OCI-LY3 (cell line): ENCODE measurements around the gene RALY.

Source experiments
- H2AFZ ChIP-seq: fragments of 200-600, 300-600 bp; shearing (Covaris generic); 2 replicates; pipeline ENCODE4 v1.6.0; 2014; ENCODE audit warnings: antibody characterized with exemption, low read depth, low read length
- H3K27ac ChIP-seq: fragments of 200-600, 300-600 bp; sonication (generic); 2 replicates; pipeline ENCODE4 v1.5.1; 2014; ENCODE audit warnings: mild to moderate bottlenecking, low read length, moderate library complexity, mixed read lengths
- H3K27me3 ChIP-seq: fragments of 200-600, 300-600 bp; sonication (generic); 2 replicates; pipeline ENCODE4 v1.6.1; 2014; ENCODE audit warnings: low read depth, low read length, mixed read lengths
- H3K36me3 ChIP-seq: fragments of 200-600, 300-600 bp; sonication (generic); replicated peaks from 2 replicates; pipeline ENCODE3; 2014; ENCODE audit warnings: low read depth, low read length, mixed read lengths
- H3K4me1 ChIP-seq: fragments of 300-600, 200-600 bp; sonication (generic); 2 replicates; pipeline ENCODE4 v1.6.1; 2014; ENCODE audit warnings: low read length, mixed read lengths
- H3K4me2 ChIP-seq: fragments of 200-600, 300-600 bp; sonication (generic); 2 replicates; pipeline ENCODE4 v1.6.1; 2014; ENCODE audit warnings: low read length, mixed read lengths
- H3K4me3 ChIP-seq: fragments of 300-600, 200-600 bp; sonication (generic); 2 replicates; pipeline ENCODE4 v1.5.1; 2014; ENCODE audit warnings: antibody characterized with exemption, mild to moderate bottlenecking, low read length, moderate library complexity
- H3K79me2 ChIP-seq: fragments of 300-600, 200-600 bp; shearing (Covaris generic); 2 replicates; pipeline ENCODE4 v1.6.1; 2014; ENCODE audit warnings: mild to moderate bottlenecking, low read length, mixed read lengths
- H3K9ac ChIP-seq: fragments of 300-600, 200-600 bp; shearing (Covaris generic); 2 replicates; pipeline ENCODE4 v1.6.0; 2014; ENCODE audit warnings: mild to moderate bottlenecking, low read length, moderate library complexity
- H3K9me3 ChIP-seq: fragments of 200-600, 300-600 bp; shearing (Covaris generic); 2 replicates; pipeline ENCODE4 v1.6.1; 2014; ENCODE audit warnings: low read length, mixed read lengths; ENCODE audit not compliant: insufficient read depth
- H4K20me1 ChIP-seq: fragments of 200-600, 300-600 bp; sonication (generic); 2 replicates; pipeline ENCODE4 v1.6.1; 2016; ENCODE audit warnings: low read length, mixed read lengths; ENCODE audit not compliant: insufficient read depth
- CTCF ChIP-seq: fragments of 200-600, 300-600 bp; sonication (generic); IDR thresholded peaks from 2 replicates; pipeline ENCODE4 v1.5.1; 2014; ENCODE audit warnings: antibody characterized with exemption, low read length, low read depth
- EZH2phosphoT487 ChIP-seq: fragments of 200-600 bp; shearing (Covaris generic); IDR thresholded peaks from 2 replicates; pipeline ENCODE4 v1.6.1; 2018; ENCODE audit warnings: antibody characterized with exemption, mixed run types, low read depth

Gene RALY

DNA sequence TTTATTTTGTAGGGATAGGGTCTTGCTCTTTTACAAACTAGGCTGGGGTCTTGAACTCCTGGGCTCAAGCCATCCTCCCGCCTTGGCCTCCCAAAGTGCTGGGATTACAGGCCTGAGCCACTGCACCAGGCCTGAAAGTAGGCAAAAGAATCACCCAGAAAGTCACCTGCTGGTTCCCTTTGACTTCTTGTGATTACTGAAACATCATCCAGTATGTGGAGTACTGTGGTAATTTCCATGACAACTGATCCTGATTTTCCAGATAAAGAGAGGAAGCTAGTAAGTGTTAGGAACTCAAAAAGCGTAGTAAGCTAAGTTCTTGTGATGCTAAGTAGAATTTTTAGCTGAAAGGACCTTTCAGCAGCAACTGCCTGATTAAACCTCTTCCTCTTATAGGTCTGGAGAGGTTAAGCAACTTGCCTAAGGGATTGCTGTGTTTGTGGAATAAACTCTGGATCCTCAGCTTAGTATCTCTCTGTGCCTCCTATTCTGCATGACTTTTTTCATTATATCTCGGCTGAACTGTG, 16.8 kb downstream of the RALY start:
- H4K20me1 ChIP-seq = peaks cover 92% of the 10 kb centered on the region
- no peak overlapping the region for H2AFZ ChIP-seq
- H3K4me2 ChIP-seq = no peak overlapping the region
- H3K4me1 ChIP-seq = no peaks in the 10 kb centered on the region
- no peaks in the 10 kb centered on the region for H3K36me3 ChIP-seq
- no peaks in the 10 kb centered on the region for H3K27me3 ChIP-seq
- H3K27ac ChIP-seq = no peak overlapping the region
- H3K9me3 ChIP-seq = no peaks in the 10 kb centered on the region
- TF ChIP-seq CTCF = no peak
- TF ChIP-seq EZH2phosphoT487 = no peak
- H3K79me2 ChIP-seq = peaks cover 94% of the 10 kb centered on the region
- H3K9ac ChIP-seq = no peak overlapping the region
- H3K4me3 ChIP-seq = no peak overlapping the region

GRCh38 chr20:34011275-34011674, 17.6 kb downstream of the RALY start:
- TF ChIP-seq CTCF = no peak
- no peak for TF ChIP-seq EZH2phosphoT487
- no peaks in the 10 kb centered on the region for H3K27me3 ChIP-seq
- no peaks in the 10 kb centered on the region for H3K9me3 ChIP-seq
- H3K4me3 ChIP-seq = no peak overlapping the region
- H3K4me2 ChIP-seq = no peak overlapping the region
- no peak overlapping the region for H2AFZ ChIP-seq
- peaks cover 92% of the 10 kb centered on the region for H4K20me1 ChIP-seq
- H3K79me2 ChIP-seq = peaks cover 94% of the 10 kb centered on the region
- H3K36me3 ChIP-seq = no peaks in the 10 kb centered on the region
- no peak overlapping the region for H3K27ac ChIP-seq
- H3K9ac ChIP-seq = no peak overlapping the region
- no peaks in the 10 kb centered on the region for H3K4me1 ChIP-seq

GRCh38 chr20:34012330-34012729, 18.6 kb downstream of the RALY start:
- Histone ChIP-seq H3K9ac (no peak overlapping the region), H3K9me3 (no peaks in the 10 kb centered on the region), H3K4me3 (no peak overlapping the region), H3K4me2 (no peak overlapping the region), H3K27me3 (no peaks in the 10 kb centered on the region), H3K27ac (no peak overlapping the region), H4K20me1 (peaks cover 94% of the 10 kb centered on the region), H3K79me2 (peaks cover 95% of the 10 kb centered on the region), H3K36me3 (no peaks in the 10 kb centered on the region), H3K4me1 (no peaks in the 10 kb centered on the region), H2AFZ (no peak overlapping the region)
- TF ChIP-seq CTCF (no peak), EZH2phosphoT487 (no peak)

- no peak overlapping the region for H2AFZ ChIP-seq
- H3K4me2 ChIP-seq = no peak overlapping the region
- H4K20me1 ChIP-seq = peaks cover 96% of the 10 kb centered on the region
- no peaks in the 10 kb centered on the region for H3K9me3 ChIP-seq
- no peaks in the 10 kb centered on the region for H3K36me3 ChIP-seq
- H3K27me3 ChIP-seq = no peaks in the 10 kb centered on the region
- H3K9ac ChIP-seq = no peak overlapping the region
- TF ChIP-seq EZH2phosphoT487 (no peak), CTCF (no peak)
- H3K27ac ChIP-seq = no peak overlapping the region
- no peaks in the 10 kb centered on the region for H3K4me1 ChIP-seq
- H3K4me3 ChIP-seq = no peak overlapping the region
- peaks cover 98% of the 10 kb centered on the region for H3K79me2 ChIP-seq
Observed at GRCh38 chr20:34012735-34013134, 19.0 kb downstream of the RALY start.
